Measurements from ENCODE around the gene UBE2A. TPM values are rescaled to one million over a fixed set of nuclear protein-coding genes. Genes with fewer than 3 reads are reported as not detected.

UBE2A gene
- total RNA-seq, result 19.8 TPM

DNA sequence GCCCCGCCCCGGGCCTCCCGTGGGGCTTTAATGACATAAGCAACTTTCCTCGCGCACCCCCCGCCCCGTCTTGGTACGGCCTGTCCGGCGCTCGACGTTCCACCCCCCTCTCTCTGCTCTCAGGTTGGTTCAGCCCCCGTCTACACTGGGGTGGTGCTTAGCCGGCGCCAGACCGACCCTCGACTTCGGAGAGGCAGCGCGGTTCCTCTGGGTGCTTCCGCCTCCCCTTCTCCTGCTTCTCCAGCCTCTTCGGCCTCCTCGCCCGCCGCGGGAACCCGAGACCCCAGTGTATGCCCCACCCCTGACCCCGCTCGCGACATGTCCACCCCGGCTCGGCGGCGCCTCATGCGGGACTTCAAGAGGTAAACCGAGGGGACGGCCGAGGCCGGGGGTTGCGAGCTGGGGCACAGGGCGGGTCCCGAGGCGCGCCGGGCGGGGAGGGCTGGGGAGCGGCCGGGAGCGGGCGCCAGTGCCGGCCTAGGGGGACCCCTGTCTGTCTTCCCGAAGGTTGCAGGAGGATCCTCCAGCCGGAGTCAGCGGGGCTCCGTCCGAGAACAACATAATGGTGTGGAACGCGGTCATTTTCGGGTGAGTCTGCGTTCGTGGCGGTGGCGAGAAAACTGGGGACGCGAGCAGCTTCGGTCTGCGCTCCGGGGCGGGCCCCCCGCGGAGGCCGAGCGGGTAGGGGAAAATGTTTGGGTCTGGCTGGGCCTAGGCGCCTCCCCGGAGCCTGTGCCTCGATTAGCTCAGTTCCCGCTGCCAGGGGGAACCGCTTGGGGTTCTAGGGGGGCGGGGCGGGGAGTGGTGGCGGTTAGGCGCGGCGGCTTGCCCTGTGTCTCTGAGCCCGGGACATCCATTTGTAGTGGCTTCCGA, at the start of gene UBE2A:
Gene UBE2A, plus strand, starts transcription at position 170 of the 873 bp plus-strand sequence. Its CDS starts 149 bp downstream, at position 319.
- H3K9ac ChIP-seq (ENCODE audit: low read depth in 1 of 3, low read length in 3 of 3), result peak within 1 kb of the TSS; percentile 82 to 87 (median 84)
- H3K4me1 ChIP-seq (ENCODE audit: control insufficient read depth in 3 of 3, insufficient read depth in 3 of 3, low read length in 3 of 3), result peaks cover 4 to 14% (median 14%) of the 10 kb centered on the region in 3 donors
- no peaks in the 10 kb centered on the region for H3K36me3 ChIP-seq (ENCODE audit: control insufficient read depth in 3 of 3, insufficient read depth in 3 of 3, low read length in 3 of 3)
- H3K27ac ChIP-seq (ENCODE audit: low read depth, low read length), result peak within 1 kb of the TSS; percentile 92
- no peaks in the 10 kb centered on the region for H3K9me3 ChIP-seq (ENCODE audit: control insufficient read depth in 3 of 3, low read length in 3 of 3)
- H3K27me3 ChIP-seq (ENCODE audit: control insufficient read depth in 3 of 3, insufficient read depth in 3 of 3, low read length in 3 of 3), result no peaks in the 10 kb centered on the region
- peak within 1 kb of the TSS; percentile 77 to 82 (median 77) for H3K4me3 ChIP-seq (ENCODE audit: low read length in 3 of 3)

DNA sequence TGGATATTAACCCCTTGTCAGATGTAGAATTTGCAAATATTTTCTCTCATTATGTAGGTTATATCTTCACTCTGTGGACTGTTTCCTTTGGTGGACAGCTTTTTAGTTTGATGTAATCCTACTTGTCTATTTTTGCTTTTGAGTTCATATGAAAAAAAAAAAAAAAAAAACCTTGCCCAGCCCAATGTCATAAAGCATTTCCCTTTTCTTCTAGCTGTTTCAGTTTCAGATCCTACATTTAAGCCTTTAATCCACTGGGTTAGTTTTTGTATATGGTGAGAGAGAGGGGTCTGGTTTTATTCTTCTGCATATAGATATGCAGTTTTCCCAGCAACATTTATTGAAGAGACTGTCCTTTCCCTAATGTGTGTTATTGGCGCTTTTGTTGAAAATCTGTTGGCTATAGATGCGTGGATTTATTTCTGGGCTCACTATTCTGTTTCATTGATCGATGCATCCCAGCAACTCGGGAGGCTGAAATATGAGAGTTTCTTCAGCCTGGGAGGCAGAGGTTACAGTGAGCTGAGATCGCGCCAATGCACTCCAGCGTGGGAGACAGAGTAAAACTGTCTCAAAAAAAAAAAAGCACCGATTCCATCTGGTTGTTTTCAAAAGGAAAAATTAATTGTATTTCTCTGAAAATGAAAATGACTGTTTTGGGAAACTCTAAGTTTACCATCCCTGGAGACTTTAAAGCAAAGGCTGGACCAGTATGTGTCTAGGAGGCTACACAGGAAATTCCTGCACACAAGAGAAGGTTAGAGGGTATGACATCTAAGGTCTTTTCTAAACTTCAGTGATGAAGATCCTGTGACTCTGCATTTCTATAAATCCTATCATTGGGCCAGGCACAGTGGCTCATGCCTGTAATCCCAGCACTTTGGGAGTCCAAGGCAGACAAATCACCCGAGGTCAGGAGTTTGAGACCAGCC, 44.8 kb upstream of the UBE2A start:
- no peak overlapping the region for H3K4me3 ChIP-seq (ENCODE audit: low read length in 3 of 3)

DNA sequence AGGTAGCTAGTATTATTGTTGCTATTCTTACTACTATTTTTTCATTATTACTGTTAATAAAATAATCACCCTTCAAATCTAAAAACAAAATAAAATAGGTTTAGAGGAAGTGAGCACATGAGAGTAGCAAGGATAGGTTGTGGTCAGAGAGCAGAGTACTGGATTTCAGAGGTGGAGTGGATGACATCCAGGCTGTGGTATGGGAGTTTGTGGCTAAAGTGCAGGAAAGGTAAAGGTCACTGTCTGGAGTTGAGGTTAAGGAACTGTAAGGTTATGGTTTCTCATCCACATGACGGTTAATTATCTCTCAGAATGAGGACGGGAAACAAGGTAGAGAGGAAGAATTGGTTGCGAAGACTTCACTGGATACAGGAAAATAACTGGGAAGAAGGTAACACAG, 36.9 kb upstream of the UBE2A start:
- H3K9me3 ChIP-seq (ENCODE audit: control insufficient read depth in 3 of 3, low read length in 3 of 3), result no peaks in the 10 kb centered on the region
- no peak overlapping the region for H3K27ac ChIP-seq (ENCODE audit: low read depth, low read length)
- no peaks in the 10 kb centered on the region for H3K27me3 ChIP-seq (ENCODE audit: control insufficient read depth in 3 of 3, insufficient read depth in 3 of 3, low read length in 3 of 3)
- H3K36me3 ChIP-seq (ENCODE audit: control insufficient read depth in 3 of 3, insufficient read depth in 3 of 3, low read length in 3 of 3), result peaks cover 3 to 14% (median 5%) of the 10 kb centered on the region in 3 donors
- no peaks in the 10 kb centered on the region for H3K4me1 ChIP-seq (ENCODE audit: control insufficient read depth in 3 of 3, insufficient read depth in 3 of 3, low read length in 3 of 3)
- no peak overlapping the region for H3K9ac ChIP-seq (ENCODE audit: low read depth in 1 of 3, low read length in 3 of 3)
- no peak overlapping the region for H3K4me3 ChIP-seq (ENCODE audit: low read length in 3 of 3)

More for the DNA sequence above, 44.8 kb upstream of the UBE2A start:
- Histone ChIP-seq H3K4me1 (ENCODE audit: control insufficient read depth in 3 of 3, insufficient read depth in 3 of 3, low read length in 3 of 3) (no peaks in the 10 kb centered on the region), H3K9me3 (ENCODE audit: control insufficient read depth in 3 of 3, low read length in 3 of 3) (no peaks in the 10 kb centered on the region), H3K36me3 (ENCODE audit: control insufficient read depth in 3 of 3, insufficient read depth in 3 of 3, low read length in 3 of 3) (peaks cover 0 to 3% (median 0%) of the 10 kb centered on the region in 3 donors), H3K27me3 (ENCODE audit: control insufficient read depth in 3 of 3, insufficient read depth in 3 of 3, low read length in 3 of 3) (no peaks in the 10 kb centered on the region), H3K9ac (ENCODE audit: low read depth in 1 of 3, low read length in 3 of 3) (no peak overlapping the region), H3K27ac (ENCODE audit: low read depth, low read length) (no peak overlapping the region)

DNA sequence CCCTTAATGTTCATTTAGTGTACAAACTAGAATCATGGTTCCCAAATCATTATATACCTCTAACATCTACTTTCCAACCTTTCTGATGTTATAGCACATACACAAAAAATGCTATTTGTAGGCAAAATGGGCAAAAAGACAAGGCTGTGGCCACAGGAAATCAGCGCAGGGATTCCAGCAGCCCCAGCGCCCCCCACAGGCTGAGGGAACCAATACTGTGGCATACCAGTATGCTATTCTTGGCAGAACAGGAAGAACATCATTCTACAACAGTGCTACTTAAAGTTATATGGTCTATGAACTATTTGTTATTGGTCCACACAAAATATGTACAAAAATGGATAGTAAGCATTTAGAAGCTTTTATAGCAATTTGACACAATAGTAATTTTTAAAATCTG, 34.5 kb upstream of the UBE2A start:
- H3K27me3 ChIP-seq (ENCODE audit: control insufficient read depth in 3 of 3, insufficient read depth in 3 of 3, low read length in 3 of 3), result no peaks in the 10 kb centered on the region
- H3K9ac ChIP-seq (ENCODE audit: low read depth in 1 of 3, low read length in 3 of 3), result no peak overlapping the region
- no peaks in the 10 kb centered on the region for H3K4me1 ChIP-seq (ENCODE audit: control insufficient read depth in 3 of 3, insufficient read depth in 3 of 3, low read length in 3 of 3)
- H3K36me3 ChIP-seq (ENCODE audit: control insufficient read depth in 3 of 3, insufficient read depth in 3 of 3, low read length in 3 of 3), result peaks cover 0 to 14% (median 5%) of the 10 kb centered on the region in 3 donors
- H3K27ac ChIP-seq (ENCODE audit: low read depth, low read length), result no peak overlapping the region
- H3K9me3 ChIP-seq (ENCODE audit: control insufficient read depth in 3 of 3, low read length in 3 of 3), result no peaks in the 10 kb centered on the region
- no peak overlapping the region for H3K4me3 ChIP-seq (ENCODE audit: low read length in 3 of 3)

DNA sequence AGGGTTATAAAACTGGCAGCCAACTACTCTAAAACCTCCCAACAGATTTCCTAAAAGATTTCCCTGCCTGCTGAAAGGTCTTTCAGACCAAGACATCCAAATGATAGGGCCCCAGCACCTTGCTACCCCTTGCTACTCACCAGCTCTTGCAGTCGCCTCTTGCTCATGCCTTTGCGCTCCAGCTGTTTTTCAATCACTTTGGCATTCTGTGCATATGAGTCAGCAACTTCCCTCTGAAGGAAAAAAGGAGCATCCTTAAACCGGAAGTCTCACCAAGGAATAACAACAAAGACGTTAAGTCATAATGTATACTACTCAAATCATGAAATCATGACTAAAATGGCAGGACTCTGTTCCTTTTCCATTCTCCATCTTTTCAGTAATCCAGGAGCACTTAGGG, 33.2 kb upstream of the UBE2A start:
- H3K9me3 ChIP-seq (ENCODE audit: control insufficient read depth in 3 of 3, low read length in 3 of 3), result no peaks in the 10 kb centered on the region
- H3K9ac ChIP-seq (ENCODE audit: low read depth in 1 of 3, low read length in 3 of 3), result no peak overlapping the region
- H3K27me3 ChIP-seq (ENCODE audit: control insufficient read depth in 3 of 3, insufficient read depth in 3 of 3, low read length in 3 of 3), result no peaks in the 10 kb centered on the region
- H3K4me3 ChIP-seq (ENCODE audit: low read length in 3 of 3), result no peak overlapping the region
- H3K27ac ChIP-seq (ENCODE audit: low read depth, low read length), result no peak overlapping the region
- H3K4me1 ChIP-seq (ENCODE audit: control insufficient read depth in 3 of 3, insufficient read depth in 3 of 3, low read length in 3 of 3), result no peaks in the 10 kb centered on the region
- peaks cover 0 to 14% (median 5%) of the 10 kb centered on the region in 3 donors for H3K36me3 ChIP-seq (ENCODE audit: control insufficient read depth in 3 of 3, insufficient read depth in 3 of 3, low read length in 3 of 3)

DNA sequence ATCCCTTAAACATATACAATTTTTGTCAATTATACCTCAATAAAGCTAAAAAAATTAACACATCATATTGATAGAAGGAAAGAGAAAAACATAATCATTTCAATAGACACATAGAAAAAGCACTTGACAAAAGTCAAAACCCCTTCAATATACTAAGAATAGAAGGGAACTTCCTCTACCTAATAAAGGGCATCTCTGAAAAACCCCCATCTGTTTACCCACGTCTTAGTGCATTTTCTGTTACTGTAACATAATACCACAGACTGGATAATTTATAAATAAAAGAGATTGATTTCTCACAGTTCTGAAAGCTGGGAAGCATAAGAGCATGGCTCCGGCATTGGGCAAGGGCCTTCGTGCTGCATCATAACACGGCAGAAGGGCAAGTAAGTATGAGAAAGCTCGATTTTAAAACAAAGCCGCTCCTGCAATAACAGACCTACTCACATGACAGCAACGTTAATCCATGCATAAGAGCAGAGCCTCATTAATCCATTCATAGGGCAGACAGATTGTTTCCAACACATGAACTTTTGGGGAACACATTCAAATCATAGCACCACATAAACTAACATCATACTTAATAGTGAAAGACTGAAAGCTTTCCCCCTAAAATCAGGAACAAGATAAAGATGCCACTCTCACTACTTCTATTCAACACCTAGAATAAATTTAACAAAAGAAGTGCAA, 24.9 kb upstream of the UBE2A start:
- Histone ChIP-seq H3K4me3 (ENCODE audit: low read length in 3 of 3) (no peak overlapping the region), H3K4me1 (ENCODE audit: control insufficient read depth in 3 of 3, insufficient read depth in 3 of 3, low read length in 3 of 3) (no peaks in the 10 kb centered on the region), H3K36me3 (ENCODE audit: control insufficient read depth in 3 of 3, insufficient read depth in 3 of 3, low read length in 3 of 3) (peaks cover 0 to 2% (median 0%) of the 10 kb centered on the region in 3 donors), H3K9ac (ENCODE audit: low read depth in 1 of 3, low read length in 3 of 3) (no peak overlapping the region), H3K27me3 (ENCODE audit: control insufficient read depth in 3 of 3, insufficient read depth in 3 of 3, low read length in 3 of 3) (no peaks in the 10 kb centered on the region), H3K27ac (ENCODE audit: low read depth, low read length) (no peak overlapping the region), H3K9me3 (ENCODE audit: control insufficient read depth in 3 of 3, low read length in 3 of 3) (no peaks in the 10 kb centered on the region)

DNA sequence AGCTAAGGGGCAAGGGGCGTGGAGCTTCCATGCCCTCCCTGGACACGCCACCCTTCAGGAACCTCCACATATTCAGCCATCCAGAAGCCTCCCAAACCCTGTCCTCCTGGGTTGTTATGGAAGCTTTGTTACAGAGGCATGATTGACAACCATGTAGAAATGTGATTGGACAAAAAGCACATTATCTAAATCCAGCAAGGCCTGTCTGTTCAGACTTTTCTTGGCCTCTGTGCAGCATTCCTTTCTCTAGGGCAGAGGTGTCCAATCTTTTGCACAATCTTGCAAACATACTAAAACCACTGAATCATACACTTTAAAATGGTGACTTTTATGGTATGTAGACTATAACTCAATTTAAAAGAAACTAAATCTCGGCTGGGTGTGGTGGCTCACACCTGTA, 21.9 kb upstream of the UBE2A start:
- H3K27ac ChIP-seq (ENCODE audit: low read depth, low read length), result no peak overlapping the region
- no peaks in the 10 kb centered on the region for H3K27me3 ChIP-seq (ENCODE audit: control insufficient read depth in 3 of 3, insufficient read depth in 3 of 3, low read length in 3 of 3)
- H3K9me3 ChIP-seq (ENCODE audit: control insufficient read depth in 3 of 3, low read length in 3 of 3), result no peaks in the 10 kb centered on the region
- H3K4me3 ChIP-seq (ENCODE audit: low read length in 3 of 3), result no peak overlapping the region
- no peaks in the 10 kb centered on the region for H3K4me1 ChIP-seq (ENCODE audit: control insufficient read depth in 3 of 3, insufficient read depth in 3 of 3, low read length in 3 of 3)
- H3K9ac ChIP-seq (ENCODE audit: low read depth in 1 of 3, low read length in 3 of 3), result no peak overlapping the region
- H3K36me3 ChIP-seq (ENCODE audit: control insufficient read depth in 3 of 3, insufficient read depth in 3 of 3, low read length in 3 of 3), result peaks cover 0 to 5% (median 0%) of the 10 kb centered on the region in 3 donors

DNA sequence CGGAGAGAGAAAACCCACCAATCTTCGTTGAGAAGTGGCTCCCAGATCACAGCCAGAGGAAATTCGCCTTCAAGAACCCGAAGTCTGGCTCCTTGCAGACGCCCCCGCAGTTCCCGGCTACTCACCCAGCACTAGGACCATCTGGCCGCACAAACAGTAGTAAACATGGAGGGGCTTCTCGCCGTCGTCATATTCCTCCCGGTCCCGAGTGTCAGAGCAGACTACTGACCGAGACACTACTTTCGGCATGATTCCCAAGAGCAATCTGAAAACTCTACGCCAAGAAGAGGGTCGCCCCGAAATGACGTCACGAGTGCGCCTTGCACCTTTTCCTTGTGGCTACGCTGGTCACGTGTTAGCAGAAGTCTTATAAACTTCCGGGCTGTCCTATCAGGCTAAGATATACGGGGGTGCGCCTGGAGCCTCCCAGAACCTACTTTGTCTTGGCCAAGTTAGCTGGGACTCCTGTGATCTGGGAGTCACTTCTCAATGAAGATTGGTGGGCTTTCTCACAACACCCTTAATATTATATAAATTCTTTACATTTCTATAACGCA, 9.2 kb upstream of the UBE2A start, which contains the start of gene STEEP1:
Gene STEEP1, minus strand, starts transcription at position 303 of the 557 bp plus-strand sequence. Its CDS starts 54 bp downstream, at position 249.
- H3K9ac ChIP-seq (ENCODE audit: low read depth in 1 of 3, low read length in 3 of 3), result peak within 1 kb of the TSS; percentile 73 to 87 (median 81)
- H3K9me3 ChIP-seq (ENCODE audit: control insufficient read depth in 3 of 3, low read length in 3 of 3), result no peaks in the 10 kb centered on the region
- peaks cover 0 to 4% (median 0%) of the 10 kb centered on the region in 3 donors for H3K4me1 ChIP-seq (ENCODE audit: control insufficient read depth in 3 of 3, insufficient read depth in 3 of 3, low read length in 3 of 3)
- H3K27ac ChIP-seq (ENCODE audit: low read depth, low read length), result peak within 1 kb of the TSS; percentile 71
- peaks cover 0 to 3% (median 0%) of the 10 kb centered on the region in 3 donors for H3K27me3 ChIP-seq (ENCODE audit: control insufficient read depth in 3 of 3, insufficient read depth in 3 of 3, low read length in 3 of 3)
- H3K4me3 ChIP-seq (ENCODE audit: low read length in 3 of 3), result peak within 1 kb of the TSS; percentile 65 to 83 (median 77)
- H3K36me3 ChIP-seq (ENCODE audit: control insufficient read depth in 3 of 3, insufficient read depth in 3 of 3, low read length in 3 of 3), result peaks cover 0 to 3% (median 0%) of the 10 kb centered on the region in 3 donors

DNA sequence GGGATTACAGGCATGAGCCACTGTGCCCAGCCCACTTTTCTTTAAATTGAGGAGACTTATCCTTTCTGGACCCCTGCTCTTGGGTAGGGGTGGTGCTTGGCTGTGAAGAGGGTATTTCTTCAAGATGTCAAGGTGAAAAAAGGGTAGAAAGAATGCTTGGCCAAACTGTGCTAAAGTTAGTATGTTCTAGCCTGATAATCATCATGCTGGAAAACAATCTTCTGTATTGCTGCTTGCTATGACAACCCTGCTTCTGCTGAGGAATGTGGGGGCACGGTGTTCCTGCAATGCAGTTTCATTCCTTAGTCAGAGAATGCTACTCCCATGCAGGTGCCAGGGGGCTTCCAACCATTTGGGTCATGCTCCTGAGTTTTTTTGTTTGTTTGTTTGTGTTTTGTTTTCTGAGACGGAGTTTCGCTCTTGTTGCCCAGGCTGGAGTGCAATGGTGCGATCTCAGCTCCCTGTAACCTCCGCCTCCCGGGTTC, 4.0 kb upstream of the UBE2A start:
- no peak overlapping the region for H3K27ac ChIP-seq (ENCODE audit: low read depth, low read length)
- no peak overlapping the region for H3K9ac ChIP-seq (ENCODE audit: low read depth in 1 of 3, low read length in 3 of 3)
- no peaks in the 10 kb centered on the region for H3K9me3 ChIP-seq (ENCODE audit: control insufficient read depth in 3 of 3, low read length in 3 of 3)
- no peaks in the 10 kb centered on the region for H3K27me3 ChIP-seq (ENCODE audit: control insufficient read depth in 3 of 3, insufficient read depth in 3 of 3, low read length in 3 of 3)
- H3K4me1 ChIP-seq (ENCODE audit: control insufficient read depth in 3 of 3, insufficient read depth in 3 of 3, low read length in 3 of 3), result peaks cover under 1 to 10% (median 10%) of the 10 kb centered on the region in 3 donors
- no peak overlapping the region for H3K4me3 ChIP-seq (ENCODE audit: low read length in 3 of 3)
- H3K36me3 ChIP-seq (ENCODE audit: control insufficient read depth in 3 of 3, insufficient read depth in 3 of 3, low read length in 3 of 3), result no peaks in the 10 kb centered on the region

Data from skeletal muscle tissue (tissue), 4 donors.